CD1c-positive myeloid dendritic cell (primary cell): ENCODE data around the gene ECEL1.
A peak's percentile ranks its signal among the peaks of the same experiment; 100 is the strongest.

Experiments
- DNase-seq: peaks from one replicate; pipeline ENCODE4 v3.0.0-alpha.2; 2016; ENCODE audit errors: extremely low spot score

ECEL1 gene

DNA sequence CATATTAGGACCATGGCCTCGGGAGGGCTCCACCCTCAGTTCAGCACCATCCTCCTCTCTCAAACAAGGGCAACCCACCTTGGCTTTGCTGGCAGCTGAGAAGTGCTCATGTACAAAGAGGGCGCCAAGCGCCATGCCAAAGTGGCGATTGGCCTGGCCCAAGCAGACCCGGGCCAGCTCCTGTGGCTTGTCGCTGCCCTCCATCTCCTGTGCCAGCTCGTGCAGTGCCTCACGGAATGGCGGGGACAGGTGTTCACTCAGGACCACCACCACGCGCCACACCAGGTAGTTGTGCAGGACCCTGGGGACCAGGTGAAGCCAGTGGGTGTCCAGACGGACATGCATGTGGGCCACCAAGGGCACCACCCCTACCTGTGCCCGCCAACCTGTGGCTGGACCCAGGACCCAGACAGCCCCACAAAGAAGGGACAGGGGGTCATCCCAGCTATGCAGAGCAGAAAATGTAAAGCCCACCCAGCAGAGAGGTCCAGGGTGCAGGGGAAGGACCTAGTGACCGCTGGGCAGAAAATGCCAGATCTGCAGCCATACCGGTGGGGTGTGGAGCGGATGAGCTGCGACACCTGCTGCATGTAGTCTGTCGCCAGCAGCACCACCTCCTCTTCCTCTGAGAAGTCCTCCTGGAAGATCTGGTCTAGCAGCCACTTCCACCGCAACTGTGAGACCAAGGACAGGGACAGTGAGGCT, 3.6 kb downstream of the ECEL1 start:
- no peak for DNase-seq

DNA sequence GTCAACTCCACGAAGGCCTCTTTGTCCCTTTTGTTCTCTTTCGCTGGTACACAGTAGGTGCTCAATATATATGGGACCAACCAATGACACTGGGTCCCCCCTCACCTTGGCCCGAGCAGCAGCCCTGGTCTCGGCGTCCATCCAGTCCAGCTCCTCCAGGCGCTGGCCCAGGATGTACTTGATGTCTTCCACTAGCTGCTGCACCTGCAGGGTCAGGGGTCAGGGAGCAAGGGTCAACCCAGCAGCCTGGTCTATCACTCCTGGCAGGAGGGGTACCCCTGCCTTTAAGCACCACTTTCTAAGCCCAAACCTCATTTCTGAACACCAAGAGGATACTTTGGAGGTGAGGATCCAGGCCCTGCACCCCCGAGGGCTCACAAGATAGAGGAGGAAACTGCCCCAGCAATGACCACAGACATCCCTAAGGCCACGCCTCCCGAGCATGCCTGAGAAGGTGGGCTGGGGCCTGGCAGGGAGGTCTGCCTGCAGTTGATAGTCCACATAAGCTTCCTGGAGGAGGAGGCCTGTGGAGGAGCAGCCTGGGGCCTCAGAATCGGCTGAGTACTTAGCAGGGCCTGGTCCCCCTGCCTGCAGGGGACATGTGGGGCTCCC, 4.2 kb downstream of the ECEL1 start:
- no peak for DNase-seq

DNA sequence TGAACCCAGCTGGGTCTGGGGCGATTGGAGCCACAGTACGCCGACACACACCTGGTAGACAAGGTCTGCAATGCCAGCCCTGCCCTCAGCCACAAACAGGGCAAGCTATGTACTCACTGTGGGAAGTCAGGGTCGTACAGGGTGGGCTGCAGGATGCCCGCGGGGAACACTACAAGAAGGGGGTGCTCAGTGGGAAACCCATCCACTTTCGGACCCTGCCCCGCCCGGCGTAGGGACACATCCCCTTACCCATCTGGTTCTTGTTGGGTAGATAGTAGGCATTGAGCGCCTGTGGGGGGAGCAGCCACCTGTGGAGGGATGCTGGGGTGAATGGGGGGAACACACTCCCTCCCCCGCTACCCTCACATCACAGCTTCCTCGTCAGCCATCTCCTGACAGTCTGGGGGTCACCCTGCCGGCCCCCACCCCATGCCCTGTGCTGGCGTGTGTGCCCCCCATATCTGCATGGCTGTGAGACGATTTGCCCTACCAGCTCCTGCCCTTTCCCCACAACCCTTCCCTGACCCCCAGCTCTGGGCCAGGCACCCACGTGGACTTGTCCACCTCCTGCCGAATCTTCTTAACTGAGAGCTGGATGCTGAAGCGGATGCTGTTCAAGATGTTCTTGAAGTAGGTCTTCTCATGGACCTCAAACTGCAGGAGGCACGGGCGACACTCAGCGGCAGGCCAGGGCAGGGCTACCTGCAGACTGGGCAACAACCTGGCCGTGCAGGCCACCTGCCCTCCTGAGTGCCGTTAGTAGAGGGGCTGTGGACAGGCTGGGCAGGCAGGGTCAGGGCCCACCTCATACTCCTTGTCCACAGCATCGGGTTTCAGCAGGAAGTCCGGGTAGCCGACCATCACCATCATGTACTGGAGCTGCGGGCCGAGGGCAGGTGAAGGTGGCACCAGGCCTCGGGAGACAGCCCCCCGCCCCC, 5.1 kb downstream of the ECEL1 start:
- DNase-seq, result no peak

DNA sequence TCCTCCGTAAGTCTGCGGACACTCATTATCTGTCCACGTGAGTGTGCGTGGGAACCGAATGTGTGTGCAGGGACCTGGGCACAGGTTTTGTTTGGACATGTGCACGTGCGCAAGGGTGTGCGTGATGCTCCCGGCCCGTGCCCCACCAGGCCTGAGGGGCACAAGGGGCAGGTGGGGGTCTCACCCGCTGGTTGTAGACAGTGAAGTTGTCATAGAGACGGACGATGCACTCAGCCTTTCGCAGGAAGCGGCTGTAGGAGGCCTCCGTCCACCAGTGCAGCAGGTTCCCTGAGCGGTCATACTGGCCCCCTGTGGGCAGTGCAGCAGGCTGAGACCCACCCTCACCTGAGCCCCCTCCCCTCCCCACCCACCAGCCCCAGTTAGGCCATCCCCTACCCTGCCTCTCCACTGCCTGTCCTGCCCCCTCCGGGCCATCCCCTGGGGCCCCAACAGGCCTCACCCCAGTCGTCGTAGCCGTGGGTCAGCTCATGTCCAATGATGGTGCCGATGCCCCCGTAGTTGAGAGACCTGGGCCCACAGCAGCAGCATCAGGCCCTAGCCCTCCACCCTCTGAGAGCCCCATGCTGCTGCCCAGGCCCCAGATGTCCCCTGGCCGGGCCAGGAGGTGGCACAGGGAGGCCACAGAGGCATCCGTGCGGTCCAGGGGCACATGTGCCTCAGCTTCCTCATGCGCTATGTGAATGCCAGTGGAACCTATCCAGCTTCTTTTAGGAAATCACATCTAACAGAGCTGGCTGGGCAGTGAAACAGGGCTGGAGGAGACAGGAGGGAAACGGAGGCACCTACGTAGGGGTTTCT, 6.1 kb downstream of the ECEL1 start:
- no peak for DNase-seq

GRCh38 chr2:232480201-232481190, 7.1 kb downstream of the ECEL1 start:
- no peak for DNase-seq

DNA sequence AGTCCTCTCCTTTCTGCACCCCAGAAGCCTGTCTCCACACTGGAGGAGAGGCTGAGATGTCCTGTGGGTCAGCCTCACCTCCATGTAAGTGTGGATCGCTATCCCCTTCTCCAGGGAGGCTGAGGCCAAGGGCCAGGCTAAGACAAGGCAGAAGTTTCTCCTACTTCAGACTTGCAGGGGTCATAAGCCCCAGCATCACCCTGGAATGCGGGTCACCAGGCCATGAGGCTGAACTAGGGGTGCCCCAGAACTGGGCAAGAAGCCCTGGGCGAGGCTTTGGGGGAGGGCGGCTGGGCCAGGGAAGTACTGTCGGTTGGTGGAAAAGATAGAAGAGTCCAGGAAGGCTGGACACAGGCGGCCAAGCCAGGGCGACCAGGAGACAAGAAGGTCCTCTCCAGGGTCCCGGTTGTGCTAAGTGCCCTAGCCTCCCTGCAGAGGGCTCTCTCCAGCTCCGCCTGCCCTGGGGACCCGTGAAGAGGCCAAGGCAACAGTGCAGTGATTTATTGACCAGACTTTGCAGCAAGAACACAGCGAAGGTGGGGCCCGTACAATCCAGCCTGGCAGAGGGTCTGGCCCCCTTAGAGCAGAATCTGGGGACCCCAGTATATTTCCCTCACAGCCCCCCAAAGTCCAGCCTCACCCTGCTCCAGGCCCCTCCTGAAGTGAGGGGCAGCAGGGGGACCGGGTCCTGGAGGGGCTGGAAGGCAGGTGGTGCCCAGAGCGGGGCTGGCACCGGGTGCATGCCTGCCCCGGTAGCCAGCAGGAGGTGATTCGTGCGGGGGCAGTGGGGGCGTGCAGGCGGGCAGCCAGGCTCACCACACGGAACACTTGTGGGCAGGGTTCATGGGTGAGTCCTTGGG, 8.1 kb downstream of the ECEL1 start:
- DNase-seq, result no peak

DNA sequence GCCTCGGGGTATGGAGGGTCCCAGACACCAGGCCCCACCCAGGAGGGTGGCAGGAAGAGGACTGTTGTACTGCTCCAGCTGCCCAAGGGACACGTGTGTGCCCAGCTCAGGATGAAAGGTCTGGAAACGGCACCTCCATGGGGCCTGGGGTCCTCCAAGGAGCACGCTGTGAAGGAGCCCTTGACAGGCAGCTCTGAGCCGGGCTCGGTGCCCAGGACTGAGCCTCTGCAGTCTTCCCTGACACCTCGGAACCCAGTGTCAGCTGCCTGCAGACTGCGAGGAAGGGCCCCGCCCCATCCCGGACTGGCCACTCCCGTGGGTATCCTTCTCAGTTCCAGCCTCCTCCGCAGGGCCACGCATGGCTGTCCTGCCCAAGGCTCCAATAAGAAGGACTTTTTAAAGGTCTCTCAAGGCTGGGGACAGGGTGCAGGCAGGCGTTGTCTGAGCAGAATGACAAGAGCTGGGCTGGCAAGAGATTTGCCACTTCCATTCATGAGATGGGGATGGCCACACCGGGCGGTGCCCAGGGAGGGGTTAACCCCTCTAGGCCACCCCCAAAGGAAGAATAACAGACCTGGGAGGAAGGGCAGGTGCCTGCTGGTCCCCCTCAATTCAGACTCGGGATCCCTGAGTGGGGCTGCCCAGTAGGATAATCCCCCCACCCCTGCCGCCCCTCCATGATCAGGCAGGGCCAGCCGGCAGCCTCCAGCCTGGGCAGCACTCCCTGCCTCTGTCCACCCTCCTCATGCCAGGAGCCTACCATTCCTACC, 8.9 kb downstream of the ECEL1 start:
- no peak for DNase-seq

- no peak for DNase-seq
These were observed 9.7 kb downstream of the ECEL1 start for GRCh38 chr2:232477751-232478510.

DNA sequence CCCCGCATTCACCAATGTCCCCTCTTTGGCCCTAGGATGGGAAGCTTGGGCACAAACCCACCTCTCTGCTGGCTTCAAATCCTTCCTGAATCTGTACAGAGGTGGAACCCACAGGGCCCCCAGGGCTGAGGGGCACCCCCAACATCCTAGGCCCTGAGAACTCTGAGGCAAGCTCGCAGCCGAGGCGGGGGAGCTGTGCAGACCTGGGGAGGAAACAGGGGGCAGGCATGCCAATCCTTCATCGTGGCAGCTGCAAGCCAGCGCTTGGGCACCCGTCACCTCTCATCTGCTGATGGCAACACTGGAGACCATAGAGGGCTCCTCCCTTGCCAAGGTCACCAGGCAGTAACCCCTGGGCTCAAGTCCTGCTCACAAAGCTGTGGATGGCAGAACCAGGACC, 10.8 kb downstream of the ECEL1 start:
- DNase-seq, result no peak

DNA sequence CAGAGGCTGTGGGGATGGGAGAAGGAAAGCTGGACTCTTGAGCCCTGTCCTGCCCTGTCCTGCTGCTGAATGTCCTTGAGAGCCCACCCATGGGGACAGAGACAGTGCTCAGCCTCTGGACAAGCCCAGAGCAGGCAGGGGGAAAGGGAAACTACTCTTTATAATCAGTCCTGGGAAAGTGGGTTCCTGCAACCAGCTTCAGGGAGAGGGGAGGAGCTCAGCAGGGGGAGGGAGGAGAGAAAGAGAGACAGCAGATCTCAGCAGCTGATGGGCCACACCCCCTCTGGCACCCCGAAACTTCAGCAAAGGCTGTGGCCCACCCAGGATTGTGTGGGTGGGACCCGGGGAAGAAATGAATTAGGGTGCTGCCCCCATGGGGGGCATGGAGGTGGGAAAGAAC, 11.6 kb downstream of the ECEL1 start:
- no peak for DNase-seq

GRCh38 chr2:232473467-232473890, 14.2 kb downstream of the ECEL1 start:
- no peak for DNase-seq

DNA sequence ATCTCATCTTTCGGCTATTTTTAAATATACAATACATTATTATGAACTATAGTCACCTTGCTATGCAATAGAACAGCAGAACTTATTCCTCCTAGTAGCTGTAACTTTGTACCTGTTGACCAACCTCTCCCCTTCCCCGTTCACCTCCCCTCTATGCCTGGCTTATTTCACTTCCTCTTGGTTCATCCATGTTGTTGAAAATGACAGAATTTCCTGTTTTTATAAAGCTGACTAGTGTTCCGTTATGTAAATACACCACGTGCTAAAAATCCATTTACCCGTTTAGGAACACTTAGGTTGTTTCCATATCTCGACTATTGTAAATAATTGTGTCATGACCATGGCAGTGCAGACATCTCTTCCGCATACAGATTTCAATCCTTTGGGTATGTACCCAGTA, 21.4 kb downstream of the ECEL1 start:
- peak; percentile 52 for DNase-seq

- DNase-seq, result no peak
These were observed 22.6 kb downstream of the ECEL1 start for GRCh38 chr2:232465061-232465460.

DNA sequence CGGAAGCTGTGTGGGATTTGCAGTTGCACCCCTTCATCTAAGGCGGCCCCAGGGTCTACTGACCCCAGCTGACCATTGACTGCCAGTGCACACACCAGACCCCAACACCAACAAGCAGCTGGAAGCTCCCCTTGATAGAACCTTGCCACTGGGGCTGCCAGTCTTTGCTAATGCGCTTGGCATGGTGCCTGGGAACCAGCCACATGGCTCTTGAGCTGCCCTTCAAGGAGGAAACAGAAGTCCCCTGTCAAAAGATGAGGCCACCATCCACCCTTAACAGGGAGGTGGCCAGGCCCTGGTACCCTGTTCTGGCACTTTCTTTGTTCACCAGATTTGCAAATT, 23.1 kb downstream of the ECEL1 start:
- DNase-seq, result no peak

- no peak for DNase-seq
These were observed 23.7 kb downstream of the ECEL1 start for GRCh38 chr2:232463701-232464543.

GRCh38 chr2:232460171-232460570, 27.5 kb downstream of the ECEL1 start:
- no peak for DNase-seq

DNA sequence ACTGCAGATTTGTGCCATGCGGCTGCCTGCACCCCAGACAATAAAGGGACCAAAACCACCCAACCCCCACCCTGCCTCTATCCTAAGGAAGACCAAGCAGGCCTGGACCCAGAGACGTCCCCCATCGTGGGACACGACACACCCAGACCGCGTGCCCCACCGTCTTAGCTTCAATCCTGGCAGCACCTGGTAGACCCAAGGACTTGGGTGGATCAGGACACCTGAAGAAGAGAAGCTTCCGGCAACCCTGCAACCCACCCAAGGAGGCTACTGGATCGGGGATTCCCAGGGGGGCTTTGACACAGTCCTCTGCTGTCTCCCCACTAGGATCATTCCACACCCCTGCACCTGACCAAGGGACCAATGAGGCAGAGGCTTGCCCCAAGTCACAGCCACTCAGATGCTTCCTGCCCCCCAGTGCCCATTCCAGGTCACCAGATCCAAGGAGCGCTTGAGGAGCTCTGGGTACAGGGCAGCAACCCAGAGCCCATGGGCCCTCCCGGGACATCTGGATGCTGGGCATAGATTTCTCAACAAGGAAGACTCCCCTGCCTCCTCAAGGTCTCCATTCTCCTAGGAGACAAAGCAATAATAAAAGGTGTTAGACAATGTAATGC, 28.1 kb downstream of the ECEL1 start:
- DNase-seq, result no peak
